Epidermal melanocyte (primary cell): ENCODE data around the gene NAT16.
"Not testable (repeated sequence)": the region's sequence is repeated elsewhere in the genome, so short reads cannot be mapped to it uniquely, and the experiment has no call there.

ENCODE experiments used
- DNase-seq: peaks from one replicate; pipeline ENCODE4 v3.0.0; 2011; ENCODE audit warnings: low spot score; ENCODE audit not compliant: insufficient read length

NAT16 gene

DNA sequence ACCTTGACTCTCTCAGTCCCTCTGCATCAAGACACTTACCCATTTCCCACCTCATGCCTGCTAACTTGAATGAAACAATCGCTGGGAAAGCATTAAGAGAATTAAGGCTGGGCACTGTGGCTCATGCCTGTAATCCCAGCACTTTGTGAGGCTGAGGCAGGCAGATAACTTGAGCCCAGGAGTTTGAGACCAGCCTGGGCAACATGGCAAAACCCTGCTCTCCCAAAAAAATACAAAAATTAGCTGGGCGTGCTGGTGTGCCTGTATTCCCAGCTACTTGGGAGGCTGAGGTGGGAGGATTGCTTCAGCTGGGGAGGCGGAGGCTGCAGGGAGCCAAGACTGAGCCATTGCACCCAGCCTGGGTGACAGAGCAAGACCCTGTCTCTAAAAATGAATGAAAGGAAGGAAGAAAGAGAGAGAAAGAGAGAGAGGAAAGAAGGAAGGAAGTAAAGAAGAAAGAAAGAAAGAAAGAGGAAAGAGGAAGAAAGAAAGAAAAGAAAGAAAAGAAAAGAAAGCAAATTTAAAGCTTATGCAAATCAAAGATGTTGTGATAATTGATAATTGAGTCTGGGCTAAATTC, 52.5 kb downstream of the NAT16 start:
- DNase-seq, result no peak

GRCh38 chr7:101126651-101127459, 53.2 kb downstream of the NAT16 start, which contains the start of gene SERPINE1:
Gene SERPINE1 (plus strand): TSS chr7:101127104. CDS start chr7:101128394, 1,290 bp downstream.
- peak; percentile 89 for DNase-seq

DNA sequence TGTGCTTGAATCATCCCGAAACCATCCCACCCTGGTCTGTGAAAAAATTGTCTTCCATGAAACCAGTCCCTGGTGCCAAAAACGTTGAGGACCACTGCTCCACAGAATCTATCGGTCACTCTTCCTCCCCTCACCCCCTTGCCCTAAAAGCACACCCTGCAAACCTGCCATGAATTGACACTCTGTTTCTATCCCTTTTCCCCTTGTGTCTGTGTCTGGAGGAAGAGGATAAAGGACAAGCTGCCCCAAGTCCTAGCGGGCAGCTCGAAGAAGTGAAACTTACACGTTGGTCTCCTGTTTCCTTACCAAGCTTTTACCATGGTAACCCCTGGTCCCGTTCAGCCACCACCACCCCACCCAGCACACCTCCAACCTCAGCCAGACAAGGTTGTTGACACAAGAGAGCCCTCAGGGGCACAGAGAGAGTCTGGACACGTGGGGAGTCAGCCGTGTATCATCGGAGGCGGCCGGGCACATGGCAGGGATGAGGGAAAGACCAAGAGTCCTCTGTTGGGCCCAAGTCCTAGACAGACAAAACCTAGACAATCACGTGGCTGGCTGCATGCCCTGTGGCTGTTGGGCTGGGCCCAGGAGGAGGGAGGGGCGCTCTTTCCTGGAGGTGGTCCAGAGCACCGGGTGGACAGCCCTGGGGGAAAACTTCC, 54.0 kb downstream of the NAT16 start:
- DNase-seq, result no peak

- DNase-seq, result peak; percentile 76
Observed at GRCh38 chr7:101124376-101125056, 55.6 kb downstream of the NAT16 start.

DNA sequence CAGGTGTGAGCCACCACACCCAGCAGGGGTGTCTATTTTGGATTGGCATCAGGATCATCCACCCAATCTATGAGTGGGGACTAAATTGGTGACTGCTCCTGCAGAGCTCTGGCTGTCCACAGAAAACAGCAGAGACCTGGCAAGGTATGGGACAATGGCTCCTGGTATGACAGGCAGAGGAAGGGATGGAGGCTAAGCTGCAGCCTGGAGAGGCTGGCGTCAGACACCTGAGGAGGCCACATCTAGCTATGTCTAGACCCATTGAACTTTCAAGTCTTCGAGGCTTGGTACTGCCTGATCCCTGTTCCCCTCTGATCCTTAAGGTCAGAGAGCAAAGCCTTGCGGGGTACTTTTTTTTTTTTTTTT, 56.4 kb downstream of the NAT16 start:
- no peak for DNase-seq

GRCh38 chr7:101122933-101123702, 57.0 kb downstream of the NAT16 start:
- DNase-seq, result no peak

DNA sequence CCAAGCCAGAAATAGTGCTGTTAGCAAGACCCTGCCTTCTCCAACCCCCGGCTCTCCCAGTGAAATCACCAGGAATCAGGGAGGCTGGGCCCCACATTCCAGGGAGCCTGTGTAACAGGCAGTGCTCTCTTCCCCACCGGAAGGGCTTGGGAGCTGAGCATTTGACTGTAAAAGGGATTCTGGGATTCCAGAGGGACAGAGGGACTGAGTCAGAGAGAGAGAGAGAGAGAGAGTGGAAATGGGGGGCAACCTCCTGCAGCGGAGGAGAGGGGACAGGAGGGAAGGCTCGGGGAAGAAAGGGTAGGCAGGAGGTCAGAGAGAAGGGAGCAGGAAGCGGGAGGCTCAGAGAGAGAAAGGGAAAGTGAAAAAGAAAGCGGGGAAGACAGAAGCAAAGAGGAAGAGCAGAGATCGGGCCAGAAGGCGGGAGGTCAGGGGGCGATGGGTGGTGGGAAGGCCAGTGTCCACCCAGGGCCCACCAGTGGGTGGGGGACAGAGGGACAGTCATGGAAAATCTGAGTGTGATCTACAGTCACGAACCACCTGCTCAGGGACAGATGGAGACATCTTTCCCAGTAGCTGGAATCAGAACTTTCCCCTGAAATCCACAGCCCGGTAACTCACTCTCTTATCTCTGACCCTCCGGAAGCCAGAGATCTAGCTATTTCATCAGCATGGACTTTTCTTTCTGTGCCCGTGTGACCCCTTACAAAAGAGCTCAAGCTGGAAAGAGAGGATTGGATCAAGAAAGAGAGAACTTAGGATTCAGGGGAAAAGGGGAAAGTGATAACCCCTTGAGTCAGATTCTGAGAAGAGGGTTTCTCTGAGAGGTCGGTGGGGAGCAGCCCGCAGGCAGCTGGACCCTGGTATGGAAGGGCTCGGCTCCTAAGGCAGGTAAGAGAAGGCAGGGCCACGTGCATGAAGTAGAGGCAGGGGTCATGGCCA, 57.8 kb downstream of the NAT16 start:
- peak; percentile 57 for DNase-seq

- DNase-seq, result not testable (repeated sequence)
Observed at GRCh38 chr7:101121631-101121990, 58.5 kb downstream of the NAT16 start.
